ENCODE results near the gene COMMD6. TPM values are rescaled to one million over a fixed set of nuclear protein-coding genes. Genes with fewer than 3 reads are reported as not detected.
A peak's percentile ranks its signal among the peaks of the same experiment; 100 is the strongest.

The COMMD6 gene
- total RNA-seq (2012; rRNA removed) (26.7 and 144 TPM in 2 replicates), polyA plus RNA-seq (2012; rRNA removed) (63.5 and 65.3 TPM in 2 replicates), Bru-seq, nascent RNA (percentile 75 among the genes with signal in this experiment), BruChase-seq, experiment 1, labeled RNA remaining after a 6-hour chase (percentile 65 among the genes with signal in this experiment), BruChase-seq, experiment 2, labeled RNA remaining after a 2-hour chase (percentile 67 among the genes with signal in this experiment)
- polyA plus RNA-seq (2012; cell fraction: cytosol; rRNA removed): 149 and 260 TPM in 2 replicates
- 14.2 and 26.6 TPM in 2 replicates for polyA plus RNA-seq (2012; cell fraction: nucleus; rRNA removed; ENCODE audit: low replicate concordance)
- long read RNA-seq, transcript COMMD6-210 (2 exons, 595 nt): major isoform, 11 of 19 reads
- long read RNA-seq, partial matches to known transcripts: 2 of 19 reads
- long read RNA-seq, other reads (novel, unspliced or antisense): 6 of 19 reads

- BruUV-seq (replicated peaks): TSS peak; percentile 51
- ChIA-PET CTCF (interaction anchor here (1.6 kb wide), 1 partner anchor 55 kb away, joined by 5 read pairs; the partner anchor contains the start of gene TBC1D4), POLR2A (ENCODE audit: unreplicated experiment) (interaction anchor here (0.6 to 1.1 kb wide), 3 partner anchors 13 to 34 kb away, joined by 3 to 5 read pairs (median 3); no protein-coding TSS in a partner anchor)
- intact Hi-C loops (cut with micrococcal nuclease): no loop called here
- Histone ChIP-seq H4K91ac (ENCODE audit: insufficient read depth, low read depth, low read length) (peak within 1 kb of the TSS; percentile 91), H3K27me3 (ENCODE audit: control insufficient read depth, insufficient read depth, low read length) (no peaks in the 10 kb centered on the region), H3K4me3 (ENCODE audit: insufficient read depth, low read depth, low read length) (peak within 1 kb of the TSS; percentile 90), H3K9ac (ENCODE audit: low read depth, low read length) (peak within 1 kb of the TSS; percentile 96), H2BK20ac (ENCODE audit: low read depth, low read length) (no peak within 1 kb of the TSS), H2AK9ac (replicated peaks; ENCODE audit: low read depth, low read length, poor library complexity) (peak within 1 kb of the TSS; percentile 97), H3K4me1 (ENCODE audit: control insufficient read depth, insufficient read depth, low read length) (peaks cover 3% of the 10 kb centered on the region; the same call in 1 of the 2 replicates), H3K9me3 (ENCODE audit: control insufficient read depth, insufficient read depth, low read length) (no peaks in the 10 kb centered on the region), H4K20me1 (ENCODE audit: insufficient read depth, low read length) (peaks cover 3% of the 10 kb centered on the region; the same call in 1 of the 2 replicates), H2BK120ac (ENCODE audit: low read depth, low read length) (peak within 1 kb of the TSS; percentile 76), H2AK5ac (ENCODE audit: low read depth, low read length) (peak within 1 kb of the TSS; percentile 85), H3K4me2 (ENCODE audit: low read depth, low read length) (peak within 1 kb of the TSS; percentile 94), H3K79me1 (ENCODE audit: low read depth in 1 of 2, low read length in 2 of 2) (peaks cover 32 to 38% of the 10 kb centered on the region in 2 experiments), H3K36me3 (ENCODE audit: control insufficient read depth, insufficient read depth, low read length) (peaks cover 9% of the 10 kb centered on the region), H4K8ac (ENCODE audit: low read depth in 2 of 2, low read length in 2 of 2) (peak within 1 kb of the TSS; percentile 96 to 98), H3K23ac (ENCODE audit: low read depth, low read length) (peak within 1 kb of the TSS; percentile 99), H4K5ac (ENCODE audit: low read depth, low read length) (peak within 1 kb of the TSS; percentile 83), H2AFZ (replicated peaks; ENCODE audit: low read length, poor library complexity) (peak within 1 kb of the TSS; percentile 98), H3K14ac (replicated peaks; ENCODE audit: low read depth, low read length) (peak within 1 kb of the TSS; percentile 92), H3K27ac (ENCODE audit: insufficient read depth, low read length) (peak within 1 kb of the TSS; percentile 85), H3K56ac (ENCODE audit: extremely low read depth, insufficient read depth, low read length) (peak within 1 kb of the TSS; percentile 83), H2BK5ac (ENCODE audit: low read depth, low read length, poor library complexity, severe bottlenecking) (peak within 1 kb of the TSS; percentile 74), H3K4ac (ENCODE audit: low read depth, low read length) (peak within 1 kb of the TSS; percentile 96), H3K9me1 (ENCODE audit: insufficient read depth, low read length) (peaks cover 3% of the 10 kb centered on the region), H2BK15ac (ENCODE audit: low read depth, low read length) (0 out of 3 replicates have a peak within 1 kb of the TSS, but pooled peaks have one; percentile 61), H3K18ac (ENCODE audit: low read depth, low read length) (peak within 1 kb of the TSS; percentile 83)
- TF ChIP-seq RFX5 (IDR thresholded peaks at IDR 0.05; ENCODE audit: low read depth, low read length): no peak
- TF ChIP-seq POLR2A (IDR thresholded peaks at IDR 0.05; ENCODE audit: low read depth, low read length): peak; percentile 82
- TF ChIP-seq MAFK (IDR thresholded peaks at IDR 0.05; ENCODE audit: low read depth, low read length): no peak
- TF ChIP-seq, protein P1, sequence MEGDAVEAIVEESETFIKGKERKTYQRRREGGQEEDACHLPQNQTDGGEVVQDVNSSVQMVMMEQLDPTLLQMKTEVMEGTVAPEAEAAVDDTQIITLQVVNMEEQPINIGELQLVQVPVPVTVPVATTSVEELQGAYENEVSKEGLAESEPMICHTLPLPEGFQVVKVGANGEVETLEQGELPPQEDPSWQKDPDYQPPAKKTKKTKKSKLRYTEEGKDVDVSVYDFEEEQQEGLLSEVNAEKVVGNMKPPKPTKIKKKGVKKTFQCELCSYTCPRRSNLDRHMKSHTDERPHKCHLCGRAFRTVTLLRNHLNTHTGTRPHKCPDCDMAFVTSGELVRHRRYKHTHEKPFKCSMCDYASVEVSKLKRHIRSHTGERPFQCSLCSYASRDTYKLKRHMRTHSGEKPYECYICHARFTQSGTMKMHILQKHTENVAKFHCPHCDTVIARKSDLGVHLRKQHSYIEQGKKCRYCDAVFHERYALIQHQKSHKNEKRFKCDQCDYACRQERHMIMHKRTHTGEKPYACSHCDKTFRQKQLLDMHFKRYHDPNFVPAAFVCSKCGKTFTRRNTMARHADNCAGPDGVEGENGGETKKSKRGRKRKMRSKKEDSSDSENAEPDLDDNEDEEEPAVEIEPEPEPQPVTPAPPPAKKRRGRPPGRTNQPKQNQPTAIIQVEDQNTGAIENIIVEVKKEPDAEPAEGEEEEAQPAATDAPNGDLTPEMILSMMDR (conservative IDR thresholded peaks at IDR 0.05; ENCODE audit: low read depth, low read length): no peak
- TF ChIP-seq MXI1 (IDR thresholded peaks at IDR 0.05; ENCODE audit: borderline replicate concordance, low read depth, low read length): peak; percentile 62
- no peak; the same call in 1 of the 2 replicates for TF ChIP-seq CHD1 (IDR thresholded peaks at IDR 0.05; ENCODE audit: low read depth, low read length)
- no peak for TF ChIP-seq CEBPB (IDR thresholded peaks at IDR 0.05; ENCODE audit: low read depth, low read length)
- TF ChIP-seq, protein P2, sequence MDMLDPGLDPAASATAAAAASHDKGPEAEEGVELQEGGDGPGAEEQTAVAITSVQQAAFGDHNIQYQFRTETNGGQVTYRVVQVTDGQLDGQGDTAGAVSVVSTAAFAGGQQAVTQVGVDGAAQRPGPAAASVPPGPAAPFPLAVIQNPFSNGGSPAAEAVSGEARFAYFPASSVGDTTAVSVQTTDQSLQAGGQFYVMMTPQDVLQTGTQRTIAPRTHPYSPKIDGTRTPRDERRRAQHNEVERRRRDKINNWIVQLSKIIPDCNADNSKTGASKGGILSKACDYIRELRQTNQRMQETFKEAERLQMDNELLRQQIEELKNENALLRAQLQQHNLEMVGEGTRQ (IDR thresholded peaks at IDR 0.05; ENCODE audit: low read depth, low read length): no peak
- TF ChIP-seq SMC3 (IDR thresholded peaks at IDR 0.05; ENCODE audit: low read depth, low read length): no peak
- TF ChIP-seq BHLHE40 (IDR thresholded peaks at IDR 0.05; ENCODE audit: low read depth, low read length): peak; percentile 98
- TF ChIP-seq MAZ (IDR thresholded peaks at IDR 0.05; ENCODE audit: borderline replicate concordance, low read depth, low read length): peak; percentile 9; the same call in 1 of the 2 replicates
- TF ChIP-seq FOS (IDR thresholded peaks at IDR 0.05; ENCODE audit: low read depth, low read length): no peak
- TF ChIP-seq RAD21 (IDR thresholded peaks at IDR 0.05; ENCODE audit: low read length): no peak
- dilution Hi-C loops (cut with HindIII; ENCODE audit: low sequenced_read_pairs, unreplicated experiment): no loop called here
- 0% methylated on average over 5 of the region's 51 CpGs; no CpG with 5 or more reads in 1 of the 2 experiments for WGBS, 2 experiments (ENCODE audit: extremely low coverage in 2 of 2, insufficient read length in 1 of 2)
- DNase-seq (peak; percentile 87), ATAC-seq (ENCODE audit: low read depth) (peak; percentile 98)
- in situ Hi-C loops (cut with MboI; ENCODE audit: low sequenced_read_pairs): no loop called here
Measured at GRCh38 chr13:75537401-75538365, at the start of gene COMMD6. Gene COMMD6 (minus strand): TSS chr13:75537841. CDS start chr13:75537805, 36 bp downstream.

All from IMR-90 (cell line).